GM23338 (cell line): ENCODE measurements around the gene RP2. TPM values are rescaled to one million over a fixed set of nuclear protein-coding genes. Genes with fewer than 3 reads are reported as not detected.

ENCODE experiments used
- ATAC-seq: fragments of 200-7000 bp; cut with Tn5 transposase; 3 replicates; pipeline ENCODE4 v1.9.1; 2020
- DNase-seq: peaks from one replicate; pipeline ENCODE4 v3.0.0-alpha.2; 2015; ENCODE audit warnings: low spot score
- H2AFZ ChIP-seq: fragments of 200-600 bp; sonication (generic); 2 replicates; pipeline ENCODE4 v1.8.0; 2016; ENCODE audit warnings: antibody characterized with exemption, mild to moderate bottlenecking, moderate library complexity
- H3F3A ChIP-seq: fragments of 200-600 bp; sonication (generic); replicated peaks from 2 replicates; pipeline ENCODE4 v1.8.0; 2017; ENCODE audit warnings: antibody characterized with exemption, mixed run types, low read depth
- H3K27ac ChIP-seq: fragments of 200-600 bp; sonication (generic); 2 replicates; pipeline ENCODE4 v1.6.1; 2016; ENCODE audit warnings: low read depth
- H3K27me3 ChIP-seq: fragments of 200-600 bp; sonication (generic); 2 replicates; pipeline ENCODE4 v1.8.0; 2016; ENCODE audit warnings: mild to moderate bottlenecking, mixed run types, moderate library complexity; ENCODE audit not compliant: insufficient read depth
- H3K36me3 ChIP-seq: fragments of 200-600 bp; sonication (generic); 2 replicates; pipeline ENCODE4 v1.8.0; 2016; ENCODE audit warnings: mild to moderate bottlenecking; ENCODE audit not compliant: insufficient read depth
- H3K4me1 ChIP-seq: fragments of 200-600 bp; sonication (generic); 2 replicates; pipeline ENCODE4 v1.8.0; 2016; ENCODE audit warnings: mild to moderate bottlenecking, moderate library complexity; ENCODE audit not compliant: insufficient read depth
- H3K4me2 ChIP-seq: fragments of 200-600 bp; sonication (generic); 2 replicates; pipeline ENCODE4 v1.7.1; 2017; ENCODE audit warnings: mixed run types
- H3K4me3 ChIP-seq: fragments of 200-600 bp; sonication (generic); 2 replicates; pipeline ENCODE4 v1.6.1; 2016; ENCODE audit warnings: mixed run types
- H3K79me2 ChIP-seq: fragments of 200-600 bp; sonication (generic); replicated peaks from 2 replicates; pipeline ENCODE4 v1.8.0; 2017; ENCODE audit warnings: mild to moderate bottlenecking; ENCODE audit not compliant: insufficient read depth
- H3K9me2 ChIP-seq: fragments of 200-600 bp; sonication (generic); 2 replicates; pipeline ENCODE4 v1.8.0; 2017; ENCODE audit not compliant: insufficient read depth
- H4K20me1 ChIP-seq: fragments of 200-600 bp; sonication (generic); replicated peaks from 2 replicates; pipeline ENCODE4 v1.8.0; 2017; ENCODE audit warnings: mild to moderate bottlenecking; ENCODE audit not compliant: insufficient read depth
- H3K27ac Mint-ChIP-seq: 2 replicates; pipeline ENCODE4 v1.8.0; 2020; ENCODE audit warnings: inconsistent platforms, mild to moderate bottlenecking, moderate library complexity, mixed read lengths
- H3K27me3 Mint-ChIP-seq: 3 replicates; pipeline ENCODE4 v1.8.0; 2022; ENCODE audit warnings: low read depth, mild to moderate bottlenecking, moderate library complexity, mixed read lengths, inconsistent platforms; ENCODE audit not compliant: insufficient read depth, poor library complexity
- H3K36me3 Mint-ChIP-seq: 3 replicates; pipeline ENCODE4 v1.8.0; 2021; ENCODE audit warnings: low read depth, mild to moderate bottlenecking, inconsistent platforms, moderate library complexity, mixed read lengths
- H3K4me1 Mint-ChIP-seq: 3 replicates; pipeline ENCODE4 v1.8.0; 2020; ENCODE audit warnings: mild to moderate bottlenecking, inconsistent platforms, mixed read lengths
- H3K4me3 Mint-ChIP-seq: 3 replicates; pipeline ENCODE4 v1.8.0; 2021; ENCODE audit warnings: moderate library complexity, mild to moderate bottlenecking, inconsistent platforms, mixed read lengths
- H3K9me3 Mint-ChIP-seq: 3 replicates; pipeline ENCODE4 v1.8.0; 2020; ENCODE audit warnings: moderate library complexity, mild to moderate bottlenecking, inconsistent platforms, mixed read lengths
- CREB1 ChIP-seq: fragments of 250-450 bp; sonication (Bioruptor Pico); IDR thresholded peaks from 2 replicates; pipeline ENCODE4 v1.5.0; 2020; ENCODE audit warnings: low read depth, mild to moderate bottlenecking, moderate library complexity
- EZH2 ChIP-seq: fragments of 200-600 bp; sonication (generic); IDR thresholded peaks from one replicate; pipeline ENCODE4 v1.8.0; 2017; ENCODE audit warnings: antibody characterized with exemption, mild to moderate bottlenecking, low read depth; ENCODE audit not compliant: unreplicated experiment
- EZH2phosphoT487 ChIP-seq: fragments of 200-600 bp; sonication (generic); IDR thresholded peaks from one replicate; pipeline ENCODE4 v1.8.1; 2018; ENCODE audit warnings: antibody characterized with exemption; ENCODE audit not compliant: unreplicated experiment
- NANOG ChIP-seq: IDR thresholded peaks from 2 replicates; pipeline ENCODE4 v1.6.1; 2016; ENCODE audit warnings: antibody characterized with exemption, borderline replicate concordance
- POLR2AphosphoS5 ChIP-seq: IDR thresholded peaks from 2 replicates; pipeline ENCODE4 v1.6.1; 2016; ENCODE audit warnings: antibody characterized with exemption, low read depth
- STAT1 ChIP-seq: IDR thresholded peaks from one replicate; pipeline ENCODE4 v1.6.1; 2016; ENCODE audit warnings: antibody characterized with exemption; ENCODE audit not compliant: unreplicated experiment
- ZNF114 ChIP-seq: fragments of 250-450 bp; sonication (Bioruptor Pico); IDR thresholded peaks from 2 replicates; pipeline ENCODE4 v1.5.0; 2020; ENCODE audit warnings: mild to moderate bottlenecking, moderate library complexity
- ZNF331 ChIP-seq: fragments of 250-450 bp; sonication (Bioruptor Pico); IDR thresholded peaks from 2 replicates; pipeline ENCODE4 v1.5.0; 2020; ENCODE audit warnings: low read depth, mild to moderate bottlenecking, moderate library complexity
- ZNF462 ChIP-seq: fragments of 250-450 bp; sonication (Bioruptor Pico); IDR thresholded peaks from 2 replicates; pipeline ENCODE4 v1.5.0; 2020; ENCODE audit warnings: mild to moderate bottlenecking, moderate library complexity
- polyA plus RNA-seq: library from polyadenylated mRNA; unstranded; fragments of >200 nt; fragmentation: Nextera tagmentation; extraction: Ambion mirVana; gene quantifications from 2 replicates; pipeline ENCODE4 v1.2.1, GENCODE V29; 2016
- total RNA-seq: library from RNA; depleted of rRNA; stranded (reverse); fragments of >200 nt; shearing (Covaris generic); gene quantifications from 2 replicates; pipeline ENCODE4 v1.2.3, GENCODE V29; 2014
- TF ChIP-seq, protein P1 (sequence below), 2 experiments: fragments of 200-600 bp in 1 of 2; sonication (generic) in 1 of 2; conservative IDR thresholded peaks; 2 replicates each; pipeline versions ENCODE4 v1.5.1 to v1.6.1; 2016 to 2017; ENCODE audit warnings: antibody characterized with exemption in 2 of 2, low read depth in 2 of 2, mild to moderate bottlenecking in 2 of 2, moderate library complexity in 1 of 2

The RP2 gene
- total and polyA plus RNA-seq, 2 experiments from 2014 or later: 4.5 to 12.1 TPM

GRCh38 chrX:46916273-46916672 lies 79.4 kb downstream of the RP2 start:
- no peak overlapping the region for H3K27ac ChIP-seq
- no peak for DNase-seq
- no peaks in the 10 kb centered on the region for H3K27me3 ChIP-seq
- Mint-ChIP-seq H3K9me3 (peaks cover 12% of the 10 kb centered on the region), H3K4me3 (no peak overlapping the region), H3K36me3 (peaks cover 19% of the 10 kb centered on the region), H3K4me1 (peaks cover 29% of the 10 kb centered on the region), H3K27me3 (peaks cover 2% of the 10 kb centered on the region), H3K27ac (no peak overlapping the region)
- H3K9me2 ChIP-seq: no peaks in the 10 kb centered on the region
- H2AFZ ChIP-seq: no peak overlapping the region
- H3F3A ChIP-seq: 0 out of 2 replicates have a peak, but pooled peaks cover 4% of the 10 kb centered on the region
- peaks cover 79% of the 10 kb centered on the region for H3K79me2 ChIP-seq
- H3K4me3 ChIP-seq: no peak overlapping the region
- H3K4me1 ChIP-seq: 0 out of 2 replicates have a peak, but pooled peaks cover 6% of the 10 kb centered on the region
- no peak for ATAC-seq
- peaks cover 3% of the 10 kb centered on the region; the same call in 1 of the 2 replicates for H4K20me1 ChIP-seq
- no peak overlapping the region for H3K4me2 ChIP-seq
- no peaks in the 10 kb centered on the region for H3K36me3 ChIP-seq
- no peak for TF ChIP-seq STAT1
- TF ChIP-seq, protein P1, sequence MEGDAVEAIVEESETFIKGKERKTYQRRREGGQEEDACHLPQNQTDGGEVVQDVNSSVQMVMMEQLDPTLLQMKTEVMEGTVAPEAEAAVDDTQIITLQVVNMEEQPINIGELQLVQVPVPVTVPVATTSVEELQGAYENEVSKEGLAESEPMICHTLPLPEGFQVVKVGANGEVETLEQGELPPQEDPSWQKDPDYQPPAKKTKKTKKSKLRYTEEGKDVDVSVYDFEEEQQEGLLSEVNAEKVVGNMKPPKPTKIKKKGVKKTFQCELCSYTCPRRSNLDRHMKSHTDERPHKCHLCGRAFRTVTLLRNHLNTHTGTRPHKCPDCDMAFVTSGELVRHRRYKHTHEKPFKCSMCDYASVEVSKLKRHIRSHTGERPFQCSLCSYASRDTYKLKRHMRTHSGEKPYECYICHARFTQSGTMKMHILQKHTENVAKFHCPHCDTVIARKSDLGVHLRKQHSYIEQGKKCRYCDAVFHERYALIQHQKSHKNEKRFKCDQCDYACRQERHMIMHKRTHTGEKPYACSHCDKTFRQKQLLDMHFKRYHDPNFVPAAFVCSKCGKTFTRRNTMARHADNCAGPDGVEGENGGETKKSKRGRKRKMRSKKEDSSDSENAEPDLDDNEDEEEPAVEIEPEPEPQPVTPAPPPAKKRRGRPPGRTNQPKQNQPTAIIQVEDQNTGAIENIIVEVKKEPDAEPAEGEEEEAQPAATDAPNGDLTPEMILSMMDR (conservative IDR thresholded peaks at IDR 0.05; ENCODE audit: low read depth in 2 of 2): no peak
- TF ChIP-seq EZH2phosphoT487: no peak
- no peak for TF ChIP-seq EZH2
- no peak for TF ChIP-seq ZNF462 (CRISPR knock-in tag)
- no peak for TF ChIP-seq ZNF114
- no peak for TF ChIP-seq CREB1
- no peak for TF ChIP-seq POLR2AphosphoS5
- TF ChIP-seq ZNF331: no peak
- TF ChIP-seq NANOG: no peak
